ENCODE data around the gene NEO1. TPM values are rescaled to one million over a fixed set of nuclear protein-coding genes. Genes with fewer than 3 reads are reported as not detected.

The NEO1 gene
- total and polyA plus RNA-seq, 2 experiments from 2014 or later = 39.1 to 64.0 TPM

DNA sequence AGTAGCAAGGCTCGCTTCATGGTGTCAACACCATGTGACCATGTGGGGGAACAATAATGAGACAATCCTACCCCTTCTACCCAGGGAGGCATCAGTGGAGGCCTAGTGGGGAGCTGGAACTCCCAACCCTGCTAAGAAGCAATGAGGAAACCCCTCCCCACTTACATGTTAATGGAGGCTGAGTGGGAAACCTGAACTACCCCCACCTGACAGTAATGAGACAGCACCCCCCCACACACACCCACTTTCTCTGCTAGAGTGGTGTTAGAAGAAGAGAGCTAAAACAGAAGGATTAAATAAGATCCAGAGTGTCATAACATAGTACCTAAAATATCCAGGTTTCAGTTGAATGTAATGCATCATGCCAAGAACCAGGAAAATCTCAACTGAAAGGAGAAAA is 78.6 kb downstream of the NEO1 start:
- no peaks in the 10 kb centered on the region for H3K27me3 ChIP-seq
- H3K27ac ChIP-seq = no peak overlapping the region
- 100% methylated on average over 1 of the region's 1 CpG for whole genome bisulfite sequencing (ENCODE audit: low lambda C conversion rate, missing lambda C conversion rate)
- no peaks in the 10 kb centered on the region for H3K36me3 ChIP-seq (replicated peaks; ENCODE audit: insufficient read depth, low read depth)
- no peaks in the 10 kb centered on the region for H4K20me1 ChIP-seq (ENCODE audit: insufficient read depth, poor library complexity, severe bottlenecking)
- no peak overlapping the region for H3K4me2 ChIP-seq
- no peak overlapping the region for H3K4me3 ChIP-seq
- H3K4me1 ChIP-seq (ENCODE audit: insufficient read depth) = peaks cover 4% of the 10 kb centered on the region
- no peaks in the 10 kb centered on the region for H3K9me3 ChIP-seq (ENCODE audit: low read depth)
- no peak overlapping the region for H2AFZ ChIP-seq
- no peak for DNase-seq (ENCODE audit: low spot score)
- no peaks in the 10 kb centered on the region for H3K9me2 ChIP-seq (replicated peaks; ENCODE audit: insufficient read depth)
- no peaks in the 10 kb centered on the region for H3K79me2 ChIP-seq
- TF ChIP-seq, protein P1, sequence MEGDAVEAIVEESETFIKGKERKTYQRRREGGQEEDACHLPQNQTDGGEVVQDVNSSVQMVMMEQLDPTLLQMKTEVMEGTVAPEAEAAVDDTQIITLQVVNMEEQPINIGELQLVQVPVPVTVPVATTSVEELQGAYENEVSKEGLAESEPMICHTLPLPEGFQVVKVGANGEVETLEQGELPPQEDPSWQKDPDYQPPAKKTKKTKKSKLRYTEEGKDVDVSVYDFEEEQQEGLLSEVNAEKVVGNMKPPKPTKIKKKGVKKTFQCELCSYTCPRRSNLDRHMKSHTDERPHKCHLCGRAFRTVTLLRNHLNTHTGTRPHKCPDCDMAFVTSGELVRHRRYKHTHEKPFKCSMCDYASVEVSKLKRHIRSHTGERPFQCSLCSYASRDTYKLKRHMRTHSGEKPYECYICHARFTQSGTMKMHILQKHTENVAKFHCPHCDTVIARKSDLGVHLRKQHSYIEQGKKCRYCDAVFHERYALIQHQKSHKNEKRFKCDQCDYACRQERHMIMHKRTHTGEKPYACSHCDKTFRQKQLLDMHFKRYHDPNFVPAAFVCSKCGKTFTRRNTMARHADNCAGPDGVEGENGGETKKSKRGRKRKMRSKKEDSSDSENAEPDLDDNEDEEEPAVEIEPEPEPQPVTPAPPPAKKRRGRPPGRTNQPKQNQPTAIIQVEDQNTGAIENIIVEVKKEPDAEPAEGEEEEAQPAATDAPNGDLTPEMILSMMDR (IDR thresholded peaks at IDR 0.05; ENCODE audit: poor library complexity) = no peak
- TF ChIP-seq EZH2phosphoT487 (IDR thresholded peaks at IDR 0.05; ENCODE audit: low read depth, severe bottlenecking, unreplicated experiment) (no peak), EZH2 (IDR thresholded peaks at IDR 0.05; ENCODE audit: borderline replicate concordance) (no peak)

DNA sequence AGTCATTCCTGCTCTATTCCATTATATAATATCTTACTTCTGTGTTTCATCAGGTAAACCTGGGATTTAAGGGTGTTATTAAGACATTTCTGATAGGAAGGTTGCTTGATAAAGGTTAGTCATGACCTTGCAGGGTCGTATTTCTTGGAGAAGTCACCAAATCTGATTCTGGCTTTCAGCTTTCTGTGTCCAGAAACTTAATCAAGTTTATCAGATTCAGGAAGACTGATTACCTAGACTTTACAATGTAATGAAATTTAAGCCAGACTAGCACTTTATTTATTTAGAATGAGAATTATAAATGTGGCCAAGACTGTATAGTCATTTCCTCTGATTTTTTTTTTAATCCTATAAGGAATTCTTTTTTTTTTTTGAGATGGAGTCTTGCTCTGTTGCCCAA is 81.9 kb downstream of the NEO1 start:
- H3K4me3 ChIP-seq = no peak overlapping the region
- no peak overlapping the region for H2AFZ ChIP-seq
- no peaks in the 10 kb centered on the region for H3K27me3 ChIP-seq
- WGBS (ENCODE audit: low lambda C conversion rate, missing lambda C conversion rate) = 74% methylated on average over 1 of the region's 1 CpG
- no peaks in the 10 kb centered on the region for H3K9me2 ChIP-seq (replicated peaks; ENCODE audit: insufficient read depth)
- TF ChIP-seq EZH2 (IDR thresholded peaks at IDR 0.05; ENCODE audit: borderline replicate concordance) = no peak
- TF ChIP-seq, protein P1 (IDR thresholded peaks at IDR 0.05; ENCODE audit: poor library complexity) = no peak
- TF ChIP-seq EZH2phosphoT487 (IDR thresholded peaks at IDR 0.05; ENCODE audit: low read depth, severe bottlenecking, unreplicated experiment) = no peak
- H4K20me1 ChIP-seq (ENCODE audit: insufficient read depth, poor library complexity, severe bottlenecking) = no peaks in the 10 kb centered on the region
- peaks cover 4% of the 10 kb centered on the region for H3K4me1 ChIP-seq (ENCODE audit: insufficient read depth)
- H3K79me2 ChIP-seq = no peaks in the 10 kb centered on the region
- H3K9me3 ChIP-seq (ENCODE audit: low read depth) = no peaks in the 10 kb centered on the region
- H3K4me2 ChIP-seq = no peak overlapping the region
- H3K27ac ChIP-seq = no peak overlapping the region
- no peak for DNase-seq (ENCODE audit: low spot score)
- H3K36me3 ChIP-seq (replicated peaks; ENCODE audit: insufficient read depth, low read depth) = no peaks in the 10 kb centered on the region

DNA sequence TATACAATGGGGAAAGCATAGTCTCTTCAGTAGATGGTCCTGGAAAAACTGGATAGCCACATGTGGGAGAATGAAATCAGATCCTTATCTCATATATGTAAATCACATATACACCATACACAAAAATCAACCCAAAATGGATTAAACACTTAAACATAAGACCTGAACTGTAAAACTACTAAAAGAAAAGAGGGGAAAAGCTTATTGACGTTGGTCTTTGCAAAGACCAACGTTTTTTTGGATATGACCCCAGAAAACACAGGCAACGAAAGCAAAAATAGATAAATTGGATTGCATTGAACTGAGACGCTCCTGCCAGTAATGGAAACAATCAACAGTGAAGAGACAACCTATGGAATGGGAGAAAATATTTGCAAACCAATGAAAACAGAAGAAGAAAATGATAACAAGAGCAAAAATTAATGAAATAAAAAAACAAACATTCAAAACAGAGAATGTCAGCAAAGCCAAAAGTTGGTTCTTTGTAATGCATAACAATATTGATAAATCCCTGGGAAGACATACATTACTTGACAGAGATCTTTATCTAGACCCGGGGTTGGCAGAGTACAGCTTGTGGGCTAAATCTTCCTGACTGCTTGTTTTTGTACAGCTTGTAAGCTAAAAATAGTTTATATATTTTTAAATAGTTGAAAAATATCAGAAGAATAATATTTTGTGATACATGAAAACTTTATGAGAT is 86.9 kb downstream of the NEO1 start:
- Histone ChIP-seq H2AFZ (no peak overlapping the region), H3K36me3 (replicated peaks; ENCODE audit: insufficient read depth, low read depth) (no peaks in the 10 kb centered on the region), H3K79me2 (no peaks in the 10 kb centered on the region), H3K9me3 (ENCODE audit: low read depth) (no peaks in the 10 kb centered on the region), H3K4me2 (no peak overlapping the region), H3K9me2 (replicated peaks; ENCODE audit: insufficient read depth) (no peaks in the 10 kb centered on the region), H3K4me1 (ENCODE audit: insufficient read depth) (peaks cover 7% of the 10 kb centered on the region), H3K27me3 (no peaks in the 10 kb centered on the region), H3K27ac (no peak overlapping the region), H4K20me1 (ENCODE audit: insufficient read depth, poor library complexity, severe bottlenecking) (no peaks in the 10 kb centered on the region), H3K4me3 (no peak overlapping the region)
- 70% methylated on average over 5 of the region's 5 CpGs for WGBS (ENCODE audit: low lambda C conversion rate, missing lambda C conversion rate)
- no peak for DNase-seq (ENCODE audit: low spot score)
- TF ChIP-seq, protein P1 (IDR thresholded peaks at IDR 0.05; ENCODE audit: poor library complexity) = no peak
- no peak for TF ChIP-seq EZH2phosphoT487 (IDR thresholded peaks at IDR 0.05; ENCODE audit: low read depth, severe bottlenecking, unreplicated experiment)
- TF ChIP-seq EZH2 (IDR thresholded peaks at IDR 0.05; ENCODE audit: borderline replicate concordance) = no peak

Data from hepatocyte (in vitro differentiated cells).